HEK293 (cell line): ENCODE data around the gene MITD1.

Experiments used
- GLIS2 ChIP-seq: fragments of 450-650 bp; formaldehyde crosslinking; IDR thresholded peaks from 2 replicates; pipeline ENCODE4 v1.5.1; 2016; ENCODE audit warnings: missing biosample characterization, missing genetic modification characterization
- KLF1 ChIP-seq: fragments of 450-650 bp; formaldehyde crosslinking; IDR thresholded peaks from 2 replicates; pipeline ENCODE4 v1.5.1; 2016; ENCODE audit warnings: missing biosample characterization, missing genetic modification characterization
- KLF10 ChIP-seq: fragments of 450-650 bp; IDR thresholded peaks from 2 replicates; pipeline ENCODE4 v1.5.1; 2018; ENCODE audit warnings: missing biosample characterization, mild to moderate bottlenecking, missing genetic modification characterization
- KLF17 ChIP-seq: fragments of 450-650 bp; formaldehyde crosslinking; IDR thresholded peaks from 2 replicates; pipeline ENCODE4 v1.5.1; 2016; ENCODE audit warnings: missing biosample characterization, missing genetic modification characterization
- OSR2 ChIP-seq: fragments of 450-650 bp; formaldehyde crosslinking; IDR thresholded peaks from 2 replicates; pipeline ENCODE4 v1.5.1; 2016; ENCODE audit warnings: missing biosample characterization, missing genetic modification characterization
- RBAK ChIP-seq: fragments of 450-650 bp; formaldehyde crosslinking; IDR thresholded peaks from 2 replicates; pipeline ENCODE4 v1.5.1; 2016; ENCODE audit warnings: missing biosample characterization, missing genetic modification characterization
- SALL2 ChIP-seq: fragments of 450-650 bp; formaldehyde crosslinking; IDR thresholded peaks from 2 replicates; pipeline ENCODE4 v1.5.0; 2017; ENCODE audit warnings: missing biosample characterization, mild to moderate bottlenecking, missing genetic modification characterization, borderline replicate concordance
- ZBTB20 ChIP-seq: fragments of 450-650 bp; formaldehyde crosslinking; IDR thresholded peaks from 2 replicates; pipeline ENCODE4 v1.5.1; 2016; ENCODE audit warnings: missing biosample characterization, missing genetic modification characterization
- ZBTB49 ChIP-seq: fragments of 450-650 bp; formaldehyde crosslinking; IDR thresholded peaks from 2 replicates; pipeline ENCODE4 v1.5.1; 2016; ENCODE audit warnings: missing biosample characterization, missing genetic modification characterization, low read depth
- ZBTB8A ChIP-seq: fragments of 450-650 bp; formaldehyde crosslinking; IDR thresholded peaks from 2 replicates; pipeline ENCODE4 v1.5.1; 2016; ENCODE audit warnings: missing biosample characterization, missing genetic modification characterization
- ZFP3 ChIP-seq: fragments of 450-650 bp; formaldehyde crosslinking; IDR thresholded peaks from 2 replicates; pipeline ENCODE4 v1.5.1; 2016; ENCODE audit warnings: low read depth, missing biosample characterization, missing genetic modification characterization
- ZNF140 ChIP-seq: fragments of 450-650 bp; formaldehyde crosslinking; IDR thresholded peaks from 2 replicates; pipeline ENCODE4 v1.5.1; 2016; ENCODE audit warnings: missing biosample characterization, missing genetic modification characterization
- ZNF174 ChIP-seq: fragments of 450-650 bp; formaldehyde crosslinking; IDR thresholded peaks from 2 replicates; pipeline ENCODE4 v1.5.0; 2017; ENCODE audit warnings: missing biosample characterization, mild to moderate bottlenecking, missing genetic modification characterization
- ZNF184 ChIP-seq: fragments of 450-650 bp; IDR thresholded peaks from 2 replicates; pipeline ENCODE4 v1.5.1; 2018; ENCODE audit warnings: missing biosample characterization, mild to moderate bottlenecking, missing genetic modification characterization
- ZNF19 ChIP-seq: fragments of 450-650 bp; formaldehyde crosslinking; IDR thresholded peaks from 2 replicates; pipeline ENCODE4; 2016; ENCODE audit warnings: missing biosample characterization, missing genetic modification characterization, low read depth
- ZNF214 ChIP-seq: fragments of 450-650 bp; formaldehyde crosslinking; IDR thresholded peaks from 2 replicates; pipeline ENCODE4 v1.5.1; 2017; ENCODE audit warnings: missing biosample characterization, mild to moderate bottlenecking, missing genetic modification characterization, borderline replicate concordance
- ZNF223 ChIP-seq: fragments of 450-650 bp; formaldehyde crosslinking; IDR thresholded peaks from 2 replicates; pipeline ENCODE4 v1.5.1; 2016; ENCODE audit warnings: missing biosample characterization, missing genetic modification characterization
- ZNF280D ChIP-seq: fragments of 450-650 bp; formaldehyde crosslinking; IDR thresholded peaks from 2 replicates; pipeline ENCODE4 v1.5.1; 2016; ENCODE audit warnings: missing biosample characterization, missing genetic modification characterization
- ZNF341 ChIP-seq: fragments of 450-650 bp; formaldehyde crosslinking; IDR thresholded peaks from 2 replicates; pipeline ENCODE4; 2016; ENCODE audit warnings: low read depth, missing biosample characterization, missing genetic modification characterization
- ZNF362 ChIP-seq: fragments of 450-650 bp; formaldehyde crosslinking; IDR thresholded peaks from 2 replicates; pipeline ENCODE4 v1.5.1; 2016; ENCODE audit warnings: missing biosample characterization, missing genetic modification characterization
- ZNF423 ChIP-seq: fragments of 450-650 bp; formaldehyde crosslinking; IDR thresholded peaks from 2 replicates; pipeline ENCODE4 v1.5.1; 2016; ENCODE audit warnings: missing biosample characterization, missing genetic modification characterization
- ZNF501 ChIP-seq: fragments of 450-650 bp; formaldehyde crosslinking; IDR thresholded peaks from 2 replicates; pipeline ENCODE4 v1.5.1; 2016; ENCODE audit warnings: missing biosample characterization, missing genetic modification characterization
- ZNF544 ChIP-seq: fragments of 450-650 bp; formaldehyde crosslinking; IDR thresholded peaks from 2 replicates; pipeline ENCODE4 v1.5.0; 2017; ENCODE audit warnings: missing biosample characterization, missing genetic modification characterization
- ZNF571 ChIP-seq: fragments of 450-650 bp; formaldehyde crosslinking; IDR thresholded peaks from 2 replicates; pipeline ENCODE4 v1.5.0; 2017; ENCODE audit warnings: missing biosample characterization, missing genetic modification characterization
- ZNF624 ChIP-seq: fragments of 450-650 bp; formaldehyde crosslinking; IDR thresholded peaks from 2 replicates; pipeline ENCODE4 v1.5.1; 2017; ENCODE audit warnings: missing biosample characterization, missing genetic modification characterization
- ZNF629 ChIP-seq: fragments of 450-650 bp; formaldehyde crosslinking; IDR thresholded peaks from 2 replicates; pipeline ENCODE4 v1.5.1; 2017; ENCODE audit warnings: missing biosample characterization, missing genetic modification characterization
- ZNF654 ChIP-seq: fragments of 450-650 bp; formaldehyde crosslinking; IDR thresholded peaks from 2 replicates; pipeline ENCODE4 v1.5.1; 2016; ENCODE audit warnings: low read depth, missing biosample characterization, missing genetic modification characterization
- ZNF785 ChIP-seq: fragments of 450-650 bp; formaldehyde crosslinking; IDR thresholded peaks from 2 replicates; pipeline ENCODE4 v1.5.1; 2016; ENCODE audit warnings: missing biosample characterization, missing genetic modification characterization
- ZNF791 ChIP-seq: fragments of 450-650 bp; formaldehyde crosslinking; IDR thresholded peaks from 2 replicates; pipeline ENCODE4 v1.5.1; 2016; ENCODE audit warnings: missing biosample characterization, missing genetic modification characterization
- ZNF837 ChIP-seq: fragments of 450-650 bp; formaldehyde crosslinking; IDR thresholded peaks from 2 replicates; pipeline ENCODE4 v1.5.1; 2016; ENCODE audit warnings: missing biosample characterization, missing genetic modification characterization
- ZSCAN16 ChIP-seq: fragments of 450-650 bp; formaldehyde crosslinking; IDR thresholded peaks from 2 replicates; pipeline ENCODE4 v1.5.1; 2016; ENCODE audit warnings: missing biosample characterization, missing genetic modification characterization
- TF ChIP-seq, protein P1 (sequence below): fragments of 450-650 bp; formaldehyde crosslinking; IDR thresholded peaks from 2 replicates; pipeline ENCODE4 v1.5.1; 2017; ENCODE audit warnings: missing biosample characterization, missing genetic modification characterization
- TF ChIP-seq, protein P2 (sequence below): fragments of 450-650 bp; formaldehyde crosslinking; IDR thresholded peaks from 2 replicates; pipeline ENCODE4 v1.5.1; 2016; ENCODE audit warnings: missing biosample characterization, missing genetic modification characterization

The MITD1 gene

DNA sequence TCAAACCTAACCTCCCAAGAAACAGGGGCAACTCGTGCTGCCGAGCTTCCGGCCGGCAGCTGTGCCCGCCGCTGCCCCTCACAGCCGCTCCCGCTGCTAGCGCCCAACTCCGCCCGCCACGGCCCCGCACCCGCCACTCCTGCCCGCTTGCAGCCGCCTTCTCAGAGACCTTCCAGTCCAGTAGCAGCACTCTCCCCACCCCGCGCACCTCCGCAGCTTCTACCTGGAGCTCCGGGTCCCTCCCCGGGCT is 40.1 kb downstream of the MITD1 start (continued):
- TF ChIP-seq ZNF174 = no peak
- TF ChIP-seq ZNF501 (tag by site-specific recombination) = peak; percentile 76
- TF ChIP-seq ZNF837 (tag by site-specific recombination) = no peak
- no peak for TF ChIP-seq ZNF791
- TF ChIP-seq, protein P1, sequence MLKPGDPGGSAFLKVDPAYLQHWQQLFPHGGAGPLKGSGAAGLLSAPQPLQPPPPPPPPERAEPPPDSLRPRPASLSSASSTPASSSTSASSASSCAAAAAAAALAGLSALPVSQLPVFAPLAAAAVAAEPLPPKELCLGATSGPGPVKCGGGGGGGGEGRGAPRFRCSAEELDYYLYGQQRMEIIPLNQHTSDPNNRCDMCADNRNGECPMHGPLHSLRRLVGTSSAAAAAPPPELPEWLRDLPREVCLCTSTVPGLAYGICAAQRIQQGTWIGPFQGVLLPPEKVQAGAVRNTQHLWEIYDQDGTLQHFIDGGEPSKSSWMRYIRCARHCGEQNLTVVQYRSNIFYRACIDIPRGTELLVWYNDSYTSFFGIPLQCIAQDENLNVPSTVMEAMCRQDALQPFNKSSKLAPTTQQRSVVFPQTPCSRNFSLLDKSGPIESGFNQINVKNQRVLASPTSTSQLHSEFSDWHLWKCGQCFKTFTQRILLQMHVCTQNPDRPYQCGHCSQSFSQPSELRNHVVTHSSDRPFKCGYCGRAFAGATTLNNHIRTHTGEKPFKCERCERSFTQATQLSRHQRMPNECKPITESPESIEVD (tag by site-specific recombination) = no peak
- TF ChIP-seq RBAK = no peak
- TF ChIP-seq ZFP3 (tag by site-specific recombination) = no peak
- peak; percentile 40; the same call in 1 of the 2 replicates for TF ChIP-seq ZBTB20 (tag by site-specific recombination)
- TF ChIP-seq ZBTB49 (tag by site-specific recombination) = no peak
- TF ChIP-seq ZNF214 = no peak
- TF ChIP-seq ZNF423 = no peak
- no peak for TF ChIP-seq ZNF624 (tag by site-specific recombination)
- no peak for TF ChIP-seq ZNF140
- no peak for TF ChIP-seq ZNF280D
- TF ChIP-seq, protein P2, sequence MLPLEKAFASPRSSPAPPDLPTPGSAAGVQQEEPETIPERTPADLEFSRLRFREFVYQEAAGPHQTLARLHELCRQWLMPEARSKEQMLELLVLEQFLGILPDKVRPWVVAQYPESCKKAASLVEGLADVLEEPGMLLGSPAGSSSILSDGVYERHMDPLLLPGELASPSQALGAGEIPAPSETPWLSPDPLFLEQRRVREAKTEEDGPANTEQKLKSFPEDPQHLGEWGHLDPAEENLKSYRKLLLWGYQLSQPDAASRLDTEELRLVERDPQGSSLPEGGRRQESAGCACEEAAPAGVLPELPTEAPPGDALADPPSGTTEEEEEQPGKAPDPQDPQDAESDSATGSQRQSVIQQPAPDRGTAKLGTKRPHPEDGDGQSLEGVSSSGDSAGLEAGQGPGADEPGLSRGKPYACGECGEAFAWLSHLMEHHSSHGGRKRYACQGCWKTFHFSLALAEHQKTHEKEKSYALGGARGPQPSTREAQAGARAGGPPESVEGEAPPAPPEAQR (tag by site-specific recombination) = no peak
- no peak for TF ChIP-seq ZNF223 (tag by site-specific recombination)
- no peak for TF ChIP-seq ZNF544 (tag by site-specific recombination)
- 0 out of 2 replicates have a peak, but pooled peaks have one; percentile 21 for TF ChIP-seq ZNF629 (tag by site-specific recombination)
- no peak for TF ChIP-seq ZNF571 (tag by site-specific recombination)
- TF ChIP-seq GLIS2 (tag by site-specific recombination) = no peak
- TF ChIP-seq ZNF19 (tag by site-specific recombination) = no peak
- TF ChIP-seq KLF1 (tag by site-specific recombination) = no peak
- TF ChIP-seq ZNF341 (tag by site-specific recombination) = peak; percentile 88; the same call in 1 of the 2 replicates
- peak; percentile 94 for TF ChIP-seq ZBTB8A (tag by site-specific recombination)
- TF ChIP-seq ZNF184 = no peak
- no peak for TF ChIP-seq SALL2 (tag by site-specific recombination)
- no peak for TF ChIP-seq ZSCAN16 (tag by site-specific recombination)
- peak; percentile 68; the same call in 1 of the 2 replicates for TF ChIP-seq KLF17 (tag by site-specific recombination)
- TF ChIP-seq OSR2 (tag by site-specific recombination) = peak; percentile 62; the same call in 1 of the 2 replicates
- no peak for TF ChIP-seq ZNF362 (tag by site-specific recombination)
- TF ChIP-seq KLF10 = no peak
- TF ChIP-seq ZNF785 (tag by site-specific recombination) = no peak
- no peak for TF ChIP-seq ZNF654
